ENCODE results near the gene ZNF280C.

The ZNF280C gene

DNA sequence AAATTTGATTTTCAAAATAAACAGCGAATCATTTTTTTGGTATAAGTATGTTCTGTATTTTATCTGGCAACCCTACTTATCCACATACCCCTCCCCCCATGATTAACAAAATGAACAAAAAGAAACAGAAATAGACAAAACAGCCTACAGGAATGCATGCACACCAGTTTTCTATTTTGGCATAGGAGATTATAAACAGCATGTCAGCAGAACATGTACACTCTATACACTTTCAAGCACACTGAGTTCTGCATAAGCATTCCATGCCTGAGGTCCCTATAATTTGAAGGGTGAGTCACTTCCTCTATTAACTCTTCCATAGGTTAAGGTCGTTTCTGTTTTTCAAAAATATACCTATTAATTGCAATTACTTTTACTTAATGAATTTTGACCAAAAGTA, 28.0 kb upstream of the ZNF280C start:
- H3K4me3 ChIP-seq (ENCODE audit: low read length): no peak overlapping the region
- TF ChIP-seq, protein P1, sequence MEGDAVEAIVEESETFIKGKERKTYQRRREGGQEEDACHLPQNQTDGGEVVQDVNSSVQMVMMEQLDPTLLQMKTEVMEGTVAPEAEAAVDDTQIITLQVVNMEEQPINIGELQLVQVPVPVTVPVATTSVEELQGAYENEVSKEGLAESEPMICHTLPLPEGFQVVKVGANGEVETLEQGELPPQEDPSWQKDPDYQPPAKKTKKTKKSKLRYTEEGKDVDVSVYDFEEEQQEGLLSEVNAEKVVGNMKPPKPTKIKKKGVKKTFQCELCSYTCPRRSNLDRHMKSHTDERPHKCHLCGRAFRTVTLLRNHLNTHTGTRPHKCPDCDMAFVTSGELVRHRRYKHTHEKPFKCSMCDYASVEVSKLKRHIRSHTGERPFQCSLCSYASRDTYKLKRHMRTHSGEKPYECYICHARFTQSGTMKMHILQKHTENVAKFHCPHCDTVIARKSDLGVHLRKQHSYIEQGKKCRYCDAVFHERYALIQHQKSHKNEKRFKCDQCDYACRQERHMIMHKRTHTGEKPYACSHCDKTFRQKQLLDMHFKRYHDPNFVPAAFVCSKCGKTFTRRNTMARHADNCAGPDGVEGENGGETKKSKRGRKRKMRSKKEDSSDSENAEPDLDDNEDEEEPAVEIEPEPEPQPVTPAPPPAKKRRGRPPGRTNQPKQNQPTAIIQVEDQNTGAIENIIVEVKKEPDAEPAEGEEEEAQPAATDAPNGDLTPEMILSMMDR (conservative IDR thresholded peaks at IDR 0.05; ENCODE audit: low read length): no peak
- no peak for DNase-seq (ENCODE audit: low read depth)

DNA sequence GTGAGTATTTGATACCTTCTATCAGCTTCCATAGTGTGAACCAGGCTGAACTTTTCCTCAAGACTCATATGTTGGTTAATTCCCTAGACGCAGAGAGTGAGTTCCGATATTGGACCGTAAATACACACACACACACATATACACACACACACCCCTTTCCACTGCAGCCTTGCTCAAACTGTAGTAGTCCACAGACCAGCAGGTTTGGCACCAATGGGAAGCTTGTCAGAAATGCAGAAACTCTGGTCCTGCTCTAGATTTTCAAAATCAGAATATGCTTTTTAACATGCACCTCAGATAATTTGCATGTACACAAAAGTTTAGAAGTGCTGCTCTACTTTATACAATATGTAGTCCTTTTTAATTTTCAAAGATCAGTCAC, 27.6 kb upstream of the ZNF280C start:
- DNase-seq (ENCODE audit: low read depth): no peak
- TF ChIP-seq, protein P1 (conservative IDR thresholded peaks at IDR 0.05; ENCODE audit: low read length): no peak
- H3K4me3 ChIP-seq (ENCODE audit: low read length): no peak overlapping the region

DNA sequence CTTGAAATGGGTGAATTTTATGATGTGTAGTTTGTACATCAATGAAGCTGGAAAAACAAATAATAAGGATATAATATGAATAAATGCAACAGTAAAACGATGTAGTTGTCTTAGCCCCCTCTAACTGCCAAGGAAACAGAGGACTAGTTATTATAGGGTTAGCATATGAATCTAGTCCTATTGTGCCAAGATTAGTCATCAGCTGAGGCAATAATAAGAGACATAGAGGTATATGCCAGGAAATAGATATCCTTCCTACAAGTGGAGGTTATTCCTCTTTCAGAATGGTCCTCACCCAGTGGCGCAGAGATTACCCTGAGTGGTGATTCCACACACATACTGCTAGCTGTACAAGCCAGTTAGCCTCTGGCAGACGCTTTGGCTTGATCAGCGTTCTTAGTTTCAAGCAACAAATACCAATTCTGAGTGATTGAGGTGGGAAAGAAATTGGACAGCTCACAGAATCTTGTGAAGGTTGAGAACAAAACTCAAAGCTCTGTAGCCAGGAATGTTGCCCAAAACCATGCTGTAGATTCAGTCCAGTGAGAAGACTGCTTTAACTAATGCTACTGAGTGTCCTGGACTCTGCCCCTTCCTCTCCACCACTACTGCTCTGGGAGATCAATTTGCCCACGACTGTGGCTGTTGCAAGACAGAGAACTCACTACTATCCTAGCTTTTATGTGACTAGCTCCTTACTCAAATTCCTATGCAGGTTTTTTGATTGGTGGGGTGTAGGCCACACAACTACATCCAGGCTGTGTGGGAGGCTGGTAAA, 27.0 kb upstream of the ZNF280C start:
- H3K4me3 ChIP-seq (ENCODE audit: low read length): no peak overlapping the region
- DNase-seq (ENCODE audit: low read depth): no peak
- TF ChIP-seq, protein P1 (conservative IDR thresholded peaks at IDR 0.05; ENCODE audit: low read length): no peak

DNA sequence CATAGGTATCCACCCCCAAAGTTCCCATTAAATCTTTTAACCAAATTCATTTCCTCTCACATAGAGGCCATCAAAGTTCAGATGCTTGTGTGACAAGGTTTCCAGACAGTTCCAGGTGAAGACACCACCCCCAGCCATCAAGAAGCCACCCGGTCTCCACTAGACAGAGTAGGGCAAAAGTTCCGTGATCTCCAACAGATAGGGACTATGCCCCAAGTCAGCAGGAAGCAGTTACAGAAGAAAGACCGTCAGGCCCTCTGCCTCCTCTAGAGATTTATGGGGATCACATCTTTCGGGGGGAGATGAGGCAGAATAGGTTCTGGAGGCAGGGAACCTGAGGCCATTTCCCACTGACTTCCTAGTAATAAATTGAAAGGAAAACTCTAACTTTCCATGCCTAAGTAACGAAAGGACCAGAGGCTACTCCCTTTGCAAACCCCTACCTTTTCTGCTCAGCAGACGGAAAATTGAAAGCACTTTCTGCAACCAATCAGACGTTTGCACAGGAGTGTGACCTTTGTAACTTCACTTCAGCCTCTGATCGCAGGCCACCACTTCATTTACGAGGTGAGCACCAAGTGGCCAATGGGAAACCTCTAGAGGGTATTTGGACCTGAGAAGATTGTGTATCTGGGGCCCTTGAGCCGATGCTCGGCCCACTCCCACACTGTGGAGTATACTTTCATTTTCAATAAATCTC, 18.5 kb upstream of the ZNF280C start:
- TF ChIP-seq, protein P1 (conservative IDR thresholded peaks at IDR 0.05; ENCODE audit: low read length): no peak
- H3K4me3 ChIP-seq (ENCODE audit: low read length): no peak overlapping the region
- no peak for DNase-seq (ENCODE audit: low read depth)

DNA sequence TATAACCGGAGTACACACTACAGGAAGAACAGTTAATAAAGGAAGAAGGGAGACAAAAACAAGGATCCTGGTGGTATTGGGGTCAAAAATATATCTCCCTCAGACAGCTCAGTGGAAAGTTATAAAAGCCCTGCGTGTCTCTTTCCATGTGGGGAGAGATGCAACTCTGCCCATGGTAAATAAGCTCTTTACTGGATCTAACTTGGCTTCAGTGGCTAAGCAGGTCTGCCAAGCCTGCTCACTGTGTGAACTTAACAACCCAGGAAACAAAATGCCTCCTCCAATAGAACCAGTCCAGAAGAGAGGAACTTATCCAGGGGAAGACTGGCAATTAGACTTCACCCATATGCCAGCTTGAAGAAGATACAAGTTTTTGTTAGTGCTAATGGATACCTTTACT, 17.0 kb upstream of the ZNF280C start:
- H3K4me3 ChIP-seq (ENCODE audit: low read length): no peak overlapping the region
- TF ChIP-seq, protein P1 (conservative IDR thresholded peaks at IDR 0.05; ENCODE audit: low read length): no peak
- DNase-seq (ENCODE audit: low read depth): no peak

DNA sequence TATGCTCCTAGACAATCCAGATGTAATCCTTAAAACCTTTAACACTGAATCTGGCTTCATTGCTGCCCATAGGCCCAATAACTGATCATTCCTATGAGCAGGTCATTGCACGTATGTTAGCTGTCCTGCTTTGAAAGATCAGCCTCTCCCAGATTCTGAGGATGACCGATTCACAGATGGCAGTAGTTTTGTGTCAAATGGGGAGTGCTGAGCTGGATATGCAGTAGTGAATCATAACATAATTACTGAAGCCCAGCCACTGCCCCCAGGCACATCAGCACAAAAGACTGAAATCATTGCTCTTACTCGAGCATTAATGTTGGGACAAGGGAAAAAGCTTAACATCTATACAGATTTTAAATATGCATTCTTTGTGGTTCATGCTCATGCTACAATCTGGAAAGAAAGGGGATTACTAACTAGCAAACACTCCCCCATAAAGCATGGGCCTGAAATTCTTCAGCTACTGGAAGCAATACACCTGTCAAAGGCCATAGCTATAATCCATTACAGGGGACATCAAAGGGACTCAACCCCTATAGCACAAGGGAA, 16.4 kb upstream of the ZNF280C start:
- no peak overlapping the region for H3K4me3 ChIP-seq (ENCODE audit: low read length)
- DNase-seq (ENCODE audit: low read depth): no peak
- TF ChIP-seq, protein P1 (conservative IDR thresholded peaks at IDR 0.05; ENCODE audit: low read length): no peak
